ENCODE measurements around the gene BTNL9.

GRCh38 chr5:181058786-181059296 is 18.8 kb downstream of the BTNL9 start:
- TF ChIP-seq EZH2 (IDR thresholded peaks at IDR 0.05; ENCODE audit: low read length, unreplicated experiment): no peak
- TF ChIP-seq, protein P1, sequence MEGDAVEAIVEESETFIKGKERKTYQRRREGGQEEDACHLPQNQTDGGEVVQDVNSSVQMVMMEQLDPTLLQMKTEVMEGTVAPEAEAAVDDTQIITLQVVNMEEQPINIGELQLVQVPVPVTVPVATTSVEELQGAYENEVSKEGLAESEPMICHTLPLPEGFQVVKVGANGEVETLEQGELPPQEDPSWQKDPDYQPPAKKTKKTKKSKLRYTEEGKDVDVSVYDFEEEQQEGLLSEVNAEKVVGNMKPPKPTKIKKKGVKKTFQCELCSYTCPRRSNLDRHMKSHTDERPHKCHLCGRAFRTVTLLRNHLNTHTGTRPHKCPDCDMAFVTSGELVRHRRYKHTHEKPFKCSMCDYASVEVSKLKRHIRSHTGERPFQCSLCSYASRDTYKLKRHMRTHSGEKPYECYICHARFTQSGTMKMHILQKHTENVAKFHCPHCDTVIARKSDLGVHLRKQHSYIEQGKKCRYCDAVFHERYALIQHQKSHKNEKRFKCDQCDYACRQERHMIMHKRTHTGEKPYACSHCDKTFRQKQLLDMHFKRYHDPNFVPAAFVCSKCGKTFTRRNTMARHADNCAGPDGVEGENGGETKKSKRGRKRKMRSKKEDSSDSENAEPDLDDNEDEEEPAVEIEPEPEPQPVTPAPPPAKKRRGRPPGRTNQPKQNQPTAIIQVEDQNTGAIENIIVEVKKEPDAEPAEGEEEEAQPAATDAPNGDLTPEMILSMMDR (conservative IDR thresholded peaks at IDR 0.05; ENCODE audit: low read depth, low read length): no peak

Measured in PC-3 (cell line).